Neural progenitor cell (in vitro differentiated cells): ENCODE data around the gene CHTF8. TPM values are rescaled to one million over a fixed set of nuclear protein-coding genes. Genes with fewer than 3 reads are reported as not detected.

ENCODE experiments used
- DNase-seq: peaks from one replicate; pipeline ENCODE4 v3.0.0-alpha.2; 2016; ENCODE audit warnings: low spot score
- H2AFZ ChIP-seq: fragments of 200-600 bp; sonication (generic); replicated peaks from 2 replicates; pipeline ENCODE4 v1.6.1; 2016; ENCODE audit warnings: antibody characterized with exemption
- H3F3A ChIP-seq: fragments of 200-600 bp; sonication (generic); 2 replicates; pipeline ENCODE4 v1.6.1; 2016; ENCODE audit warnings: antibody characterized with exemption, low read depth
- H3K27ac ChIP-seq: fragments of 200-600 bp; sonication (generic); 2 replicates; pipeline ENCODE4 v1.5.1; 2016; ENCODE audit warnings: mild to moderate bottlenecking
- H3K27me3 ChIP-seq: fragments of 200-600 bp; sonication (generic); 2 replicates; pipeline ENCODE4 v1.6.1; 2016; ENCODE audit warnings: mild to moderate bottlenecking, moderate library complexity
- H3K36me3 ChIP-seq: fragments of 200-600 bp; sonication (generic); 2 replicates; pipeline ENCODE4 v1.5.1; 2016
- H3K4me1 ChIP-seq: fragments of 200-600 bp; sonication (generic); 2 replicates; pipeline ENCODE4 v1.6.1; 2016; ENCODE audit warnings: mixed run types
- H3K4me2 ChIP-seq: fragments of 200-600 bp; sonication (generic); 2 replicates; pipeline ENCODE4 v1.6.1; 2016
- H3K4me3 ChIP-seq: fragments of 200-600 bp; sonication (generic); 2 replicates; pipeline ENCODE4 v1.5.1; 2016
- H3K79me2 ChIP-seq: fragments of 200-600 bp; sonication (generic); 2 replicates; pipeline ENCODE4 v1.6.1; 2016; ENCODE audit warnings: low read depth
- H3K9ac ChIP-seq: fragments of 200-600 bp; sonication (generic); 2 replicates; pipeline ENCODE4 v1.6.1; 2016
- H3K9me3 ChIP-seq: fragments of 200-600 bp; sonication (generic); 2 replicates; pipeline ENCODE4 v1.5.1; 2016; ENCODE audit warnings: low read depth
- H4K20me1 ChIP-seq: fragments of 200-600 bp; sonication (generic); 2 replicates; pipeline ENCODE4 v1.6.1; 2016; ENCODE audit warnings: low read depth
- H3K27ac Mint-ChIP-seq: 3 replicates; pipeline ENCODE4 v1.8.0; 2021; ENCODE audit warnings: mixed read lengths
- H3K27me3 Mint-ChIP-seq: 2 replicates; pipeline ENCODE4 v1.8.0; 2022; ENCODE audit warnings: low read depth, mild to moderate bottlenecking, inconsistent platforms, moderate library complexity, mixed read lengths; ENCODE audit not compliant: insufficient read depth
- H3K36me3 Mint-ChIP-seq: 3 replicates; pipeline ENCODE4 v1.8.0; 2021; ENCODE audit warnings: mixed read lengths
- H3K4me1 Mint-ChIP-seq: 3 replicates; pipeline ENCODE4 v1.8.0; 2021; ENCODE audit warnings: mixed read lengths
- H3K4me3 Mint-ChIP-seq: 3 replicates; pipeline ENCODE4 v1.8.0; 2021; ENCODE audit warnings: mild to moderate bottlenecking, moderate library complexity, mixed read lengths
- H3K9me3 Mint-ChIP-seq: 3 replicates; pipeline ENCODE4 v1.8.0; 2020; ENCODE audit warnings: mixed read lengths
- CTCF ChIP-seq: fragments of 200-600 bp; sonication (generic); IDR thresholded peaks from 2 replicates; pipeline ENCODE4 v1.5.1; 2017; ENCODE audit warnings: antibody characterized with exemption, mild to moderate bottlenecking
- EZH2 ChIP-seq: fragments of 200-600 bp; sonication (generic); IDR thresholded peaks from 2 replicates; pipeline ENCODE4 v1.6.1; 2017; ENCODE audit warnings: antibody characterized with exemption, mild to moderate bottlenecking, moderate library complexity
- EZH2phosphoT487 ChIP-seq: fragments of 200-600 bp; sonication (generic); IDR thresholded peaks from 2 replicates; pipeline ENCODE4 v1.6.1; 2017; ENCODE audit warnings: antibody characterized with exemption
- total RNA-seq: library from RNA; depleted of rRNA; stranded (reverse); fragments of >200 nt; gene quantifications from 2 replicates; pipeline ENCODE4 v1.2.3, GENCODE V29; 2015; ENCODE audit warnings: low replicate concordance

CHTF8 gene
- total RNA-seq, 1 donor from 2014 or later, result 99.8 TPM

- peaks cover 4% of the 10 kb centered on the region for H3F3A ChIP-seq
- no peak overlapping the region for H3K9ac ChIP-seq
- Mint-ChIP-seq H3K36me3 (peaks cover 29% of the 10 kb centered on the region), H3K27me3 (peaks cover 3% of the 10 kb centered on the region), H3K9me3 (no peaks in the 10 kb centered on the region), H3K4me1 (peaks cover 6% of the 10 kb centered on the region), H3K4me3 (no peak overlapping the region), H3K27ac (peak overlapping the region; percentile 38)
- no peaks in the 10 kb centered on the region for H3K27me3 ChIP-seq
- H4K20me1 ChIP-seq, result peaks cover 48% of the 10 kb centered on the region
- H3K4me2 ChIP-seq, result no peak overlapping the region
- peaks cover 4% of the 10 kb centered on the region for H3K79me2 ChIP-seq
- H2AFZ ChIP-seq, result no peak overlapping the region
- no peaks in the 10 kb centered on the region for H3K4me1 ChIP-seq
- TF ChIP-seq EZH2phosphoT487, result no peak
- TF ChIP-seq CTCF, result no peak
- DNase-seq, result no peak
- no peaks in the 10 kb centered on the region for H3K9me3 ChIP-seq
- H3K4me3 ChIP-seq, result no peak overlapping the region
- no peak overlapping the region for H3K27ac ChIP-seq
- H3K36me3 ChIP-seq, result no peaks in the 10 kb centered on the region
Observed at GRCh38 chr16:69114346-69114975, 17.9 kb downstream of the CHTF8 start.

DNA sequence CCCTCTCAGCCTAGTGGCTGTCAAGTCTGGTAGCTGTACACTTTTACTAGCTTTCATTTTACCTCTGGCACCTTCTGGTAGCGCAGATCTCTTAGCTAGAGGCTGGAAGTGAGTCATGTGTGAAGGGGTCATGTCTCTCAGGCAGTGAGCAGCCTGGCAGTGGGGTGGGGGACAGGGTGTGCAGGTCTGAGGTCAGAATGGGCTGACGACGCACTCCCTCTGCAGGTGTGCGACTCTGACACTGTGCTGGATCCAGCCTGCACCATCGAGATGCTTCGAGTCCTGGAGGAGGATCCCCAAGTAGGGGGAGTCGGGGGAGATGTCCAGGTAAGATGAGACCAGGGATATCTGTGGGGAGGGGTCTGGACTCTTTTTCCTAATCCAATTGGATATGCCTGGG is 19.2 kb downstream of the CHTF8 start:
- Histone ChIP-seq H3K9me3 (no peaks in the 10 kb centered on the region), H4K20me1 (peaks cover 54% of the 10 kb centered on the region), H3K4me1 (peaks cover 9% of the 10 kb centered on the region), H3K27ac (no peak overlapping the region), H3K4me2 (no peak overlapping the region), H3K36me3 (no peaks in the 10 kb centered on the region), H3K9ac (no peak overlapping the region), H3K4me3 (no peak overlapping the region), H3K27me3 (no peaks in the 10 kb centered on the region), H3K79me2 (peaks cover 4% of the 10 kb centered on the region), H3F3A (peaks cover 13% of the 10 kb centered on the region), H2AFZ (no peak overlapping the region)
- Mint-ChIP-seq H3K9me3 (no peaks in the 10 kb centered on the region), H3K27me3 (peaks cover 3% of the 10 kb centered on the region), H3K36me3 (peaks cover 24% of the 10 kb centered on the region), H3K4me1 (peaks cover 15% of the 10 kb centered on the region), H3K27ac (no peak overlapping the region), H3K4me3 (no peak overlapping the region)
- TF ChIP-seq EZH2 (no peak), EZH2phosphoT487 (no peak), CTCF (no peak)
- no peak for DNase-seq

DNA sequence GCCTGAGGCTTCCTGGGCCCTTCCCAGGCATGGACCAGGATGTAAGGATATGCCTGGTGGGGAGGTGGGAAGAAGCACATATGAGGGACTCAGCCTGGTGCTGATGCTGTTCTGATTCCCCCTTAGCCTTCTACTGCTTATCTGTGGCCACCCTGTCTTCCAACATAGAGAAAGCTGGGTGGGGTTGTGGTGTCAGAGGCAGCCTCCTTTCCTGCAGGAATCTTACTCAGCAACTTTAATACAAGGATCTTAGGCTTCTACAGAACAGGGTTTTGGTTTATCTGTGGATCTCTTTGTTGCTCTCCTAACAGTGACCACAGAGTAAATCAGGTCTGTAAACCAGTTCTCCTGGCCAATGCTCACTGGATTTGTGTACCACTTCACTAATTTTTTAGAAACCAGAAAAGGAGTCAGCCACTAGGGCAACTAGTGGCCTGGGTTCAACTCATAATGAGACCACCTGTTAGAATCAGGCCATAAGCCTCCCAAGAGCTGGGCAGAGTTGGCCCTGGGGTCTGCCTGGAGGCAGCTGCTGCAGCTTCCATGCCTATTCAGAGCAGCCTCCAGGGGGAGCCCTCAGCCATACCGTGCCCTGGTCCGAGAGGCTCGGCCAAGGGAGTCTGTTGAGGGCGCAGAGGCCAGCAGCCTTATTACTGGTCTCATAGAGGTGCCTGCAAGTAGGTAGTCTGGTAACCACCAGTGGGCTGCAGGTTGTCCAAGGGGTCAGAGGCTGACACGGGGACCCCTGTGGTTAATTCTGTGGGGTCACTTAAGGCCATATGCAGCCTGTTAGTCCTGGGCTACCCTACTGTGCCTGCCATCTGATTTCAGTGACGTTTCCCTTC is 19.9 kb downstream of the CHTF8 start:
- Histone ChIP-seq H2AFZ (no peak overlapping the region), H3K4me3 (no peak overlapping the region), H3K79me2 (peaks cover under 1% of the 10 kb centered on the region), H3K36me3 (no peaks in the 10 kb centered on the region), H3K27me3 (no peaks in the 10 kb centered on the region), H3K9ac (no peak overlapping the region), H3K4me2 (no peak overlapping the region), H3F3A (peaks cover 20% of the 10 kb centered on the region), H3K27ac (no peak overlapping the region), H4K20me1 (peaks cover 59% of the 10 kb centered on the region), H3K9me3 (no peaks in the 10 kb centered on the region), H3K4me1 (peaks cover 13% of the 10 kb centered on the region)
- Mint-ChIP-seq H3K9me3 (no peaks in the 10 kb centered on the region), H3K4me3 (no peak overlapping the region), H3K4me1 (peaks cover 19% of the 10 kb centered on the region), H3K36me3 (peaks cover 17% of the 10 kb centered on the region), H3K27ac (no peak overlapping the region), H3K27me3 (peaks cover 2% of the 10 kb centered on the region)
- TF ChIP-seq CTCF (peak; percentile 81), EZH2phosphoT487 (no peak), EZH2 (no peak)
- peak; percentile 84 for DNase-seq
